Hepatocyte (in vitro differentiated cells): ENCODE measurements around the gene C19orf18. TPM values are rescaled to one million over a fixed set of nuclear protein-coding genes. Genes with fewer than 3 reads are reported as not detected.

Experiments
- DNase-seq: peaks from one replicate; pipeline ENCODE4 v3.0.0-alpha.2; 2016; ENCODE audit warnings: low spot score
- H2AFZ ChIP-seq: fragments of 200-600 bp; sonication (generic); 2 replicates; pipeline ENCODE4 v1.6.0; 2016; ENCODE audit warnings: antibody characterized with exemption, mild to moderate bottlenecking
- H3K27ac ChIP-seq: fragments of 200-600 bp; sonication (generic); 2 replicates; pipeline ENCODE4 v1.5.1; 2016; ENCODE audit warnings: mild to moderate bottlenecking
- H3K27me3 ChIP-seq: fragments of 200-600 bp; sonication (generic); 2 replicates; pipeline ENCODE4 v1.6.1; 2016
- H3K36me3 ChIP-seq: fragments of 200-600 bp; sonication (generic); replicated peaks from 2 replicates; pipeline ENCODE4 v1.5.1; 2016; ENCODE audit warnings: low read depth; ENCODE audit not compliant: insufficient read depth
- H3K4me1 ChIP-seq: fragments of 200-600 bp; sonication (generic); 2 replicates; pipeline ENCODE4 v1.5.1; 2016; ENCODE audit warnings: mild to moderate bottlenecking, moderate library complexity; ENCODE audit not compliant: insufficient read depth
- H3K4me2 ChIP-seq: fragments of 200-600 bp; sonication (generic); 2 replicates; pipeline ENCODE4 v1.6.0; 2016
- H3K4me3 ChIP-seq: fragments of 200-600 bp; sonication (generic); 2 replicates; pipeline ENCODE4 v1.5.1; 2016; ENCODE audit warnings: mild to moderate bottlenecking
- H3K79me2 ChIP-seq: fragments of 200-600 bp; sonication (generic); 2 replicates; pipeline ENCODE4 v1.6.0; 2017; ENCODE audit warnings: mild to moderate bottlenecking
- H3K9me2 ChIP-seq: fragments of 200-600 bp; sonication (generic); replicated peaks from 2 replicates; pipeline ENCODE4 v1.6.0; 2017; ENCODE audit warnings: mild to moderate bottlenecking; ENCODE audit not compliant: insufficient read depth
- H3K9me3 ChIP-seq: fragments of 200-600 bp; sonication (generic); 2 replicates; pipeline ENCODE4 v1.5.1; 2016; ENCODE audit warnings: low read depth, mild to moderate bottlenecking
- H4K20me1 ChIP-seq: fragments of 200-600 bp; sonication (generic); 2 replicates; pipeline ENCODE4 v1.6.0; 2016; ENCODE audit warnings: mild to moderate bottlenecking; ENCODE audit not compliant: insufficient read depth, poor library complexity, severe bottlenecking
- CTCF ChIP-seq: fragments of 200-600 bp; sonication (generic); IDR thresholded peaks from 2 replicates; pipeline ENCODE4 v1.5.1; 2016; ENCODE audit warnings: antibody characterized with exemption, mild to moderate bottlenecking; ENCODE audit not compliant: poor library complexity
- EZH2 ChIP-seq: fragments of 200-600 bp; sonication (generic); IDR thresholded peaks from 2 replicates; pipeline ENCODE4 v1.6.1; 2016; ENCODE audit warnings: antibody characterized with exemption, mild to moderate bottlenecking, borderline replicate concordance
- EZH2phosphoT487 ChIP-seq: fragments of 200-600 bp; sonication (generic); IDR thresholded peaks from one replicate; pipeline ENCODE4 v1.6.1; 2018; ENCODE audit warnings: antibody characterized with exemption, mild to moderate bottlenecking, low read depth, moderate library complexity; ENCODE audit not compliant: unreplicated experiment, severe bottlenecking
- WGBS: methylation state at CpG from one replicate; pipeline ENCODE4 v1.1.6; 2016; ENCODE audit warnings: low lambda C conversion rate; ENCODE audit errors: missing lambda C conversion rate; 5-methylcytosine and 5-hydroxymethylcytosine counted together
- polyA plus RNA-seq: library from polyadenylated mRNA; unstranded; fragments of >200 nt; fragmentation: Nextera tagmentation; extraction: Ambion mirVana; gene quantifications from 2 replicates; pipeline ENCODE4 v1.2.1, GENCODE V29; 2016
- total RNA-seq: library from RNA; depleted of rRNA; stranded (reverse); fragments of >200 nt; gene quantifications from 2 replicates; pipeline ENCODE4 v1.2.3, GENCODE V29; 2014

C19orf18 gene
- total and polyA plus RNA-seq, 2 experiments from 2014 or later: 0.60 to 2.0 TPM

GRCh38 chr19:58020129-58020528, 45.8 kb upstream of the C19orf18 start:
- no peaks in the 10 kb centered on the region for H3K36me3 ChIP-seq
- no peak for TF ChIP-seq EZH2phosphoT487
- no peak for TF ChIP-seq CTCF
- TF ChIP-seq EZH2: no peak
- H3K4me2 ChIP-seq: no peak overlapping the region
- DNase-seq: no peak
- no peak overlapping the region for H3K4me3 ChIP-seq
- no peaks in the 10 kb centered on the region for H3K27me3 ChIP-seq
- no peak overlapping the region for H2AFZ ChIP-seq
- no peaks in the 10 kb centered on the region for H4K20me1 ChIP-seq
- H3K9me3 ChIP-seq: no peaks in the 10 kb centered on the region
- no peak overlapping the region for H3K27ac ChIP-seq
- no peaks in the 10 kb centered on the region for H3K4me1 ChIP-seq
- 86% methylated on average over 7 of the region's 7 CpGs for WGBS
- H3K9me2 ChIP-seq: no peaks in the 10 kb centered on the region
- no peaks in the 10 kb centered on the region for H3K79me2 ChIP-seq

DNA sequence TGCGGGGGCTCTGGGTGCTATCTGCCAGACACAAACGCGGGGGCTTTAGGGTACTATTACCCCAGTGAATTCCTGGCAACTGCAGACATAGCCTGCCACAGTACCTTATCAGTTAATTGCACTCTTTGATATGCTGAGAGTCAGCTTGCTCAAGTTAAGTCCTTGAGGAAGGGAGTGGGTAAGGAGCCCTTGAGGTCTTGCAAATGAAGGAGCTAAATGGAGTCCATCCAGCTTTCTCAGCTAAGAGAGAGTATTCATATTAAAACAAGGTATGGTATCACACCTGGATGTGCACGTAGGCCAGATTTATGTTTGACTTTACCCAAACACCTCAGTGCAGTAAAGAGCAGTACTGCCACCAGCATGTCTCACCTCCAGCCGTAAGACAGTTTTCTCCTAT, 39.8 kb upstream of the C19orf18 start:
- no peaks in the 10 kb centered on the region for H3K79me2 ChIP-seq
- H3K9me3 ChIP-seq: peaks cover 12% of the 10 kb centered on the region
- no peaks in the 10 kb centered on the region for H3K9me2 ChIP-seq
- H3K27me3 ChIP-seq: no peaks in the 10 kb centered on the region
- H3K4me1 ChIP-seq: no peaks in the 10 kb centered on the region
- H4K20me1 ChIP-seq: no peaks in the 10 kb centered on the region
- TF ChIP-seq CTCF: no peak
- TF ChIP-seq EZH2: no peak
- TF ChIP-seq EZH2phosphoT487: no peak
- H2AFZ ChIP-seq: no peak overlapping the region
- no peaks in the 10 kb centered on the region for H3K36me3 ChIP-seq
- DNase-seq: no peak
- peak overlapping the region; percentile 40 for H3K27ac ChIP-seq
- 38% methylated on average over 5 of the region's 5 CpGs for WGBS
- no peak overlapping the region for H3K4me3 ChIP-seq
- H3K4me2 ChIP-seq: no peak overlapping the region

GRCh38 chr19:58010507-58010906, 36.2 kb upstream of the C19orf18 start:
- 96% methylated on average over 20 of the region's 22 CpGs for WGBS
- no peaks in the 10 kb centered on the region for H3K4me1 ChIP-seq
- H3K36me3 ChIP-seq: no peaks in the 10 kb centered on the region
- H3K9me3 ChIP-seq: peaks cover 24% of the 10 kb centered on the region
- H3K4me2 ChIP-seq: no peak overlapping the region
- H2AFZ ChIP-seq: no peak overlapping the region
- DNase-seq: no peak
- no peak for TF ChIP-seq EZH2
- H3K27ac ChIP-seq: no peak overlapping the region
- H3K9me2 ChIP-seq: no peaks in the 10 kb centered on the region
- H3K4me3 ChIP-seq: no peak overlapping the region
- H3K27me3 ChIP-seq: no peaks in the 10 kb centered on the region
- no peaks in the 10 kb centered on the region for H3K79me2 ChIP-seq
- no peaks in the 10 kb centered on the region for H4K20me1 ChIP-seq

GRCh38 chr19:58009666-58010301, 35.5 kb upstream of the C19orf18 start:
- Histone ChIP-seq H3K79me2 (no peaks in the 10 kb centered on the region), H3K27me3 (no peaks in the 10 kb centered on the region), H3K27ac (peak overlapping the region; percentile 67), H3K9me2 (no peaks in the 10 kb centered on the region), H3K9me3 (peaks cover 30% of the 10 kb centered on the region), H4K20me1 (no peaks in the 10 kb centered on the region), H3K36me3 (no peaks in the 10 kb centered on the region), H2AFZ (no peak overlapping the region), H3K4me2 (peak overlapping the region; percentile 49), H3K4me1 (no peaks in the 10 kb centered on the region), H3K4me3 (no peak overlapping the region)
- no peak for TF ChIP-seq EZH2
- TF ChIP-seq CTCF: no peak
- no peak for TF ChIP-seq EZH2phosphoT487
- DNase-seq: peak; percentile 71
- WGBS: 67% methylated on average over 41 of the region's 41 CpGs
